Lung (tissue), 12 donors: ENCODE measurements around the gene PTPN7. TPM values are rescaled to one million over a fixed set of nuclear protein-coding genes. Genes with fewer than 3 reads are reported as not detected.
A peak's percentile ranks its signal among the peaks of the same experiment; 100 is the strongest.

Source experiments
- ATAC-seq: fragments of 200-7000 bp; cut with Tn5 transposase; one replicate; pipeline ENCODE4 v1.9.1; 2020; ENCODE audit warnings: moderate number of reproducible peaks; ENCODE audit not compliant: insufficient read depth, low FRiP score
- DNase-seq, 3 donors: peaks; one replicate each; pipeline ENCODE4 v3.0.0-alpha.2; 2013 to 2017
- H3K27ac ChIP-seq, 2 donors: one replicate each; pipeline ENCODE4 v1.5.1; 2013; ENCODE audit warnings: mild to moderate bottlenecking in 2 of 2, moderate library complexity in 2 of 2, control low read depth in 1 of 2, inconsistent platforms in 1 of 2, low read depth in 1 of 2, low read length in 1 of 2
- H3K27me3 ChIP-seq, 3 donors: one replicate each; pipeline ENCODE4 v1.5.1; 2013; ENCODE audit warnings: low read length in 2 of 3; ENCODE audit not compliant: control insufficient read depth in 3 of 3, insufficient read depth in 3 of 3
- H3K36me3 ChIP-seq, 4 donors: one replicate each; pipeline ENCODE4 v1.5.1; 2013; ENCODE audit warnings: low read length in 4 of 4, mild to moderate bottlenecking in 1 of 4, moderate library complexity in 1 of 4; ENCODE audit not compliant: control insufficient read depth in 4 of 4, insufficient read depth in 4 of 4
- H3K4me1 ChIP-seq, 5 donors: one replicate each; pipeline ENCODE4 v1.5.1; 2013; ENCODE audit warnings: low read length in 5 of 5, mild to moderate bottlenecking in 2 of 5, moderate library complexity in 1 of 5; ENCODE audit not compliant: control insufficient read depth in 5 of 5, insufficient read depth in 5 of 5
- H3K4me3 ChIP-seq: one replicate; pipeline ENCODE4 v1.5.1; 2013; ENCODE audit warnings: mild to moderate bottlenecking, control low read depth, moderate library complexity
- H3K9ac ChIP-seq, 2 donors: one replicate each; pipeline ENCODE4 v1.5.1; 2013; ENCODE audit warnings: low read length in 2 of 2, control low read depth in 1 of 2; ENCODE audit not compliant: insufficient read depth in 1 of 2
- H3K9me3 ChIP-seq, 4 donors: one replicate each; pipeline ENCODE4 v1.5.1; 2013; ENCODE audit warnings: low read length in 3 of 4, mild to moderate bottlenecking in 1 of 4, moderate library complexity in 1 of 4; ENCODE audit not compliant: control insufficient read depth in 4 of 4, insufficient read depth in 3 of 4
- CTCF ChIP-seq: IDR thresholded peaks from 2 replicates; pipeline ENCODE4 v1.5.1; 2012; ENCODE audit warnings: mild to moderate bottlenecking; ENCODE audit errors: control extremely low read depth, extremely low read depth
- WGBS, 2 donors: extraction: QIAGEN DNeasy Blood & Tissue Kit; methylation state at CpG; one replicate each; pipeline ENCODE4 v1.1.7; 2013; 5-methylcytosine and 5-hydroxymethylcytosine counted together
- polyA plus RNA-seq, 2 donors: library from polyadenylated mRNA; stranded (reverse); fragments of 200-250 nt; gene quantifications; one replicate each; pipeline ENCODE4 v1.2.1, GENCODE V29; 2013
- total RNA-seq, 2 donors: library from RNA; depleted of rRNA in 1 of 2; stranded (reverse); fragments of >200 nt in 1 of 2; gene quantifications; one replicate each; pipeline ENCODE4 v1.2.1, GENCODE V29; 2014 to 2021
- donor health status: control.
- donor health status: control.
- donor health status: Bipolar disorder and iron deficiency.
- donor health status: healthy.
- donor health status: DM: yes; HTN: yes; CAD: no.

Gene PTPN7
- total and polyA plus RNA-seq, 4 donors, result 2.9 to 14.0 (median 5.7) TPM

GRCh38 chr1:202202500-202203168 lies 42.2 kb upstream of the PTPN7 start:
- Histone ChIP-seq H3K9ac (no peak overlapping the region), H3K27ac (peak overlapping the region in 1 of 2 donors; percentile 39), H3K36me3 (no peaks in the 10 kb centered on the region), H3K4me3 (no peak overlapping the region), H3K4me1 (peaks cover 0 to 5% (median 0%) of the 10 kb centered on the region in 5 donors), H3K9me3 (no peaks in the 10 kb centered on the region), H3K27me3 (no peaks in the 10 kb centered on the region)
- DNase-seq (no peak), ATAC-seq (no peak)
- WGBS, 2 donors, result 84 to 85% methylated on average over 7 of the region's 7 CpGs
- TF ChIP-seq CTCF, result no peak

- no peak overlapping the region for H3K9ac ChIP-seq
- 64 to 65% methylated on average over 4 of the region's 4 CpGs for WGBS, 2 donors
- no peaks in the 10 kb centered on the region for H3K4me1 ChIP-seq
- peak overlapping the region in 1 of 2 donors; percentile 39 for H3K27ac ChIP-seq
- ATAC-seq (no peak), DNase-seq (no peak)
- no peak for TF ChIP-seq CTCF
- no peaks in the 10 kb centered on the region for H3K27me3 ChIP-seq
- no peaks in the 10 kb centered on the region for H3K9me3 ChIP-seq
- H3K36me3 ChIP-seq, result no peaks in the 10 kb centered on the region
- no peak overlapping the region for H3K4me3 ChIP-seq
These were observed 41.6 kb upstream of the PTPN7 start for GRCh38 chr1:202201971-202202370.

- no peak overlapping the region for H3K4me3 ChIP-seq
- no peak overlapping the region for H3K9ac ChIP-seq
- no peak for DNase-seq
- H3K36me3 ChIP-seq, result no peaks in the 10 kb centered on the region
- H3K27ac ChIP-seq, result no peak overlapping the region
- 70 to 75% methylated on average over 3 of the region's 3 CpGs for WGBS, 2 donors
- ATAC-seq, result no peak
- TF ChIP-seq CTCF, result no peak
- no peaks in the 10 kb centered on the region for H3K4me1 ChIP-seq
- H3K9me3 ChIP-seq, result no peaks in the 10 kb centered on the region
- H3K27me3 ChIP-seq, result no peaks in the 10 kb centered on the region
These were observed 40.9 kb upstream of the PTPN7 start for GRCh38 chr1:202201266-202201665.

- no peaks in the 10 kb centered on the region for H3K4me1 ChIP-seq
- no peaks in the 10 kb centered on the region for H3K36me3 ChIP-seq
- no peaks in the 10 kb centered on the region for H3K9me3 ChIP-seq
- 88 to 93% methylated on average over 8 of the region's 8 CpGs for WGBS, 2 donors
- H3K4me3 ChIP-seq, result no peak overlapping the region
- H3K27ac ChIP-seq, result peak overlapping the region in 1 of 2 donors; percentile 70
- H3K27me3 ChIP-seq, result peaks cover 0 to 2% (median 0%) of the 10 kb centered on the region in 3 donors
- TF ChIP-seq CTCF, result no peak
- H3K9ac ChIP-seq, result no peak overlapping the region
- no peak for ATAC-seq
- no peak for DNase-seq
These were observed 40.3 kb upstream of the PTPN7 start for GRCh38 chr1:202200669-202201068.
